NCI-H345 (cell line): Measurements from ENCODE around the gene UBASH3A.

Experiments used
- DNase-seq: peaks from one replicate; lab custom pipeline; 2025; lab: John Stamatoyannopoulos, UW

Gene UBASH3A

DNA sequence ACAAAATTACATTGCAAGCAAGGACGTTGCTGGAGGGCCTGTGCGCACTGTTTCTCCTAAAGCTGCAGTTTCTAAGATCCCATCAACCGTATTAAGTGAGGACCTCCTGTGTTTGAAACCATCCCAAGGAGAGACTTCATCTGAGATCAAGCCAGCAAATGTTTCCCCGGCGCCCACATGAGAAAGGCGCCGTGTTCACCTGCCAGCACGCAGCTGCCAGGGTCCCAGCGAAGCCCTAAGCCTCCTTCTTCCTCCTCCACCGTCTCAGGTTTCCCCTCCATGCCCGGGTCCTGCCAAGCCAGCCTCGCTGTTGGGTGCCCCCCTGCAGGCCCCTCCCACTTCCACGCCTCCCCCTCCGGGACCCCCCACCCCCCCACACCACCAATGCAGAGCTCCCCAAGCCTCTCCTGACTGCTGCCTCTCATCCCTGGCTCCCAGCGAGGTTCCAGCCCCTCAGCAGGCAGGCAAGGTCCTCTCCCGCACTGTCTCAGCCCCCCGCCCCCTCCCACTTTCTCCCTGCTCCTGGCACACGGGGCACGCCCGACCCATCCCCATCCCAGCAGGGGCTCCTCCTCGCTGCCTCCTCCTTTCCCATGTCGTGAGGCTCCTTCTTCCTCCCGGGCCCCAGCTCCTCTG, 28.7 kb upstream of the UBASH3A start:
- no peak for DNase-seq

DNA sequence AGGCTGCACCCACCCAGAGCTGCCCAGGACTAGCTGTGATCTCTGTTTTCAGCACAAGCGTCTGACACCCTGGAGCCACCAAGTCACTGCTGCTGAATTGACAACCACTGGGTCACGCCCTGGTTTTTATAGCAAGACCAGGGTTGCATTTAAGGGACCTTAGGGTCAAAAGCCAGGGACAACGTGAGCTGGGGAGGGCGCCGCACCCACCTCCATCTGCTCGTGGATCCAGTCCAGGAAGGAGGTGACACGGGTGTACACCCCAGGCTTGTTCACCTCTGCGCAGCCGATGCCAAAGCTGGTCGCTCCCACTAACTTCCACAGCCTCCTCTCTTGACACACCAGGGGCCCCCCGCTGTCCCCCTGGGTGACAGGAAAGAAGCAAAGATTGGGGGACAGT, 28.2 kb upstream of the UBASH3A start:
- DNase-seq = no peak

DNA sequence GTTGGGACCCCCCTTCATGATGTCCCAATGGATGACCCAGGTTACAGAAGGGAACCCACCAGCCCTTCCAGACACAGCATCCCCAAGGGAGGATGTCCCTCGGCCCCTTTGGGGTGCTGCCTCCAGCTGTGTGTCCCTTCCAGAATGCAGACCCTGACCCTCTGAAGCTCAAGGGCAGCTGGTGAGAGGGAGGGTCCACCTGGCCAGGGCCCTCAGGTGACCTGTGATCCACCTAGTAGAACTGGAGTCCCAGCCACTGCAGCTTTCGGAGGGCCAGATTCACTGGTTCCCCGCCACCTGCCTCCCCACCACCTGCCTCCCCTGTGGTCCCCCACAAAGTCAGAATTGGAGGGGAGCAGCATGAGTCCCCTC, 27.8 kb upstream of the UBASH3A start:
- DNase-seq = no peak

DNA sequence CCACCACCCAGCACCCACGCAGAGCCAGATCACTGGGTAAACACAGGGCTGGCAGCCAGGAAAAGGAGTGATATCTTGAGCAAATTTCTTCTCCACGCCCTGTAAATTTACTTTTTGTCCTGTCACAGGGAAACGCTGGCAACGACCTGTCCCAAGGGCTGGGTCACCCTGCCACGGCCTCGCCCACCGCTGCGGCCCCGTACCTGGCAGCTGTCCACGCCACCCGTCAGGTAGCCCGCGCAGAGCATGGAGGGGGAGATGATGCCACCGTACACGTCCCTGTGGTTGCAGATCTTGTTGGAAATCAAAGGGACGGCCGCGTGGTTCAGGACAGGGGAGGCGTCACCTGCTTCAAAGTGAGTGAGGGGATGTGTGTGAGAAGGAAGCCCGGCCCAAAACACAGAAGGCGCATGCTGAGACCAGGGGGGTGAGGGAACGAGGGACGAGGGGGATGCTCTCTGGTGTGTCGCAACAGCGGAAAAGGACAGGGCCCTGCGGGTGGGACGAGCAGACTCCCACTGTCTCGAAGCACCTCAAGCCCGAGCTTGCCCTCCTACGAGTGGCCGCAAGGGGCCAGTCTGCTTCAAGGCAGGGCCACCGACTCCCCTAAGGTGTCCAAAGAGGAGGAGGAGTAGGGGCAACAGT, 27.2 kb upstream of the UBASH3A start:
- no peak for DNase-seq

DNA sequence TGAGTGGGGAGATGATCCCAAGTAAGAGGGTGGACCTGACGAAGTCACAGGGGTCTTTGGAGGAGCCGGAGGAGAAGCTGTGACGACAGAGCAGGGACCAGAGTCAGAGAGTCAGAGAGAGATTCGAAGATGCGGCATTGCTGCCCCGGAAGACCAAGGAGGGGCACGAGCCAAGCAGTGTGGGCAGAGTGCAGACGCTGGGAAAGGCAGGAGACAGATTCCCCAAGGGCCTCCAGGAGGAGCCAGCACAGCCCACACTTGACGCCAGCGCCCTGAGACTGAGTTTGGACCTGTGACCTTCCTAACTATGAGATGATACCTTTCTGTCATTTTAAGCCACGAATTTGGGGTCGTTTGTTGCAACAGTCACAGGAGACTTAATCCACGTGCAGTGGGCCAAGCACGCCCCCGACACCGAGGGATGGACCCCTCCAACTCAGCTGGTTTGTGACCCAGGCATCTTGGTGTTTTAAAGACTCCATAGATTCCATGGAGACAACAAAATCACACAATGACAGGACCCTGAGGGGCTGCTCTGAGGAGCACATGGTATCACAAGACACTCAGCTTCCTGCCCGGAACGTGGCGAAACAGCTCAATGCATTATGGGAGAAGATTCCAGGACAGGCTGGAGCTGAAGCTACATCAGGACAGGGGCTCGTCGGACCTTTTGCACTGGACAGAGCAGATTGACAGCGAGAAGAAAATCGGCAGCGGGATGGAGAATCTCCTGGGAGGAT, 26.3 kb upstream of the UBASH3A start:
- no peak for DNase-seq

DNA sequence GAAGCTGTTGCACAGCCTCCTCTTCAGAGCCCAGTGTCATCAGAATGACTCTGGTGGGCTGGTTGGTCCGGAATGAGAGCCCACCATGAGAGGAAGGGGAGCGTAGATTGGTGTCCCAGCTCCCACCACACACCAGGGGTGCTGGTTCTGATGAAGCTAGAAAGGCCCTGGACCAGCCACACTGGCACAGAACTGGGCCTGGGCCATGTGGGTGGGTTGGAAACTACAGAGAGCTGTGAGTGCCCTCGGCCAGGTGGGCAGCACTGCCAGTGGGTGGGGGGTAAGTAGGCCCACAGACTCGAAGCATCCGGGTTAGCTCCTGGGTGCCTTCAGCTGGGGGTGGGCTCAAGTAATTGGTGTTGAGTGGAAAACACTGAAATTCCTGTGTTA, 25.8 kb upstream of the UBASH3A start:
- no peak for DNase-seq

DNA sequence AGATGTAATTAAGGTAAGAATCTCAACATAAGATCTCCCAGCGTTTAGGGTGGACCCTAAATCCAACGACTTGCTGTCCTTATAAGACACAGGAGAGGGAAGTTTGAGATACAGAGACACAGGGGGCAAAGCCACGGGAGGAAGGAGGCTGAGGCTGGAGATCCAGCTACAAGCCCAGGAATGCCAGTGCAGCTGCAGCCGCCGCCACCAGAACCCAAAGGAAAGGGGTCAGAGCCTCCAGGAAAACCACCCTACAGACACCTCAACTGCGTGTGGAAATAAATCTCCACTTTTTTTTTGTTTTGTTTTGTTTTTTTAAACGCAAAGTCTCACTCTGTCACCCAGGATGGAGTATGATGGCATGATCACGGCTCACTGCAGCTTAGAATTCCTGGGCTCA, 25.3 kb upstream of the UBASH3A start:
- no peak for DNase-seq

DNA sequence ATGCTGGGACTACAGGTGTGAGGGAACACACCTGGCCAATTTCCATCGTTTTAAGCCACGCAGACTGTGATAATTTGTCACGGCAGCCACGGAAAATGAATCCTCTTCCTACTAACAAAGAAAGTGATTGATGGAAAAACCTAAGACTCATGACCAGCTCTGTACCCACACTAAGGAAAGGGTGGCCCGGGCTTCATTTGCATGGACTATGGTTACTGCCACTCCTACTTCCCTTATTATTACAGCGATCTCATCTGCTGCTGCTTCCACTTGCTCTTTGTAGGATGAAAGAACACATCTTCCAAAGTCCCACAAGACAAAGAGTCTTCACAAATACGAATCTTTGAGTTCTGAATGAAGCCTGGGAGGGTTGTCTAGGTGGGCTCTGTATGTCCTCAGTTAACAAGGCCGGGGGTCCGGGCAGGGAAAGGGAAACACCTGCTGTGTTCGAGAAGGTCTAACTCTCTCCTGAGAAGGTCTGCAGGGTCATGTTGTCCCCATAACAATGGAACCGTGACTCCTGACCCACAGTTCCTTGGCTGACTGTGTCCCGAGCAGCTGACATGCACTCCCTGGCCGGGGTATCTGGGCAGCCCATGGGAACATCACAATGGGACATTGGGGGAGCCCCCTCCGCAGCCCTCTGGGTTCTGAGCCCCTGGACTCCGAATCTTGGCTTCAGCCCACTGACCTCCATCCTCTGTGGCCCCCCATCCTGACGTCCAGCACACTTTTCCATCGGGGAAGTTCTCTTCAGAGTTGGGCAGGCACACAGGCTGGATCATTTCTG, 24.1 kb upstream of the UBASH3A start:
- no peak for DNase-seq

DNA sequence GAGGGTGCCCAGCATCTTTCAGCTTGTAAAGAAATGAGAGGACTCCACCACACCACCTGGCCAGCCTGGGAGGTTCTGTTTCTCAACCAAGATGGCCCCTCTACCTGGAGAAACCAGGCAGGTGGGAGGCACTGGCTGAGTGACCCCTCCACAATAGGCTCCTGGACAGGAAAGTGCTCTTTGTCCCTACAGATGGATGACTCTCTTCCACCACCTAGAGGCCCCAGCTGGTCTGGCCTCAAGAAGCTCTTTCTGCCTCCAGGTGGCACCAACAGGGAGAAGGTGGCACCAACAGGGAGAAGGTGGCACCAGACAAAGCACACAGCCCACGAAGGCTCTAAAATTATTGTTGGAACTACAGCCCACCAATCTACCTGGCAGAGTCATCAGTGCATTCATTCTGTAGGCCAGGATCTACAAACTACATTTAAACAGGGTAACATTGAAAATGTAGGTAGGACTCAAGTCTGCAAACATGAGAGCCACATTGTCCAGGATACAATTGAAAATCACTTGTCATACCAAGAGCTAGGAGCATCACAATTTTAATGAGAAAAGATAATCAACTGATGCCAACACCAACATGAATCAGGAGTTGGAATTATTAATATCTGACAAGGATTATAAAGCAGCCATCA, 22.2 kb upstream of the UBASH3A start:
- DNase-seq = peak; percentile 68

DNA sequence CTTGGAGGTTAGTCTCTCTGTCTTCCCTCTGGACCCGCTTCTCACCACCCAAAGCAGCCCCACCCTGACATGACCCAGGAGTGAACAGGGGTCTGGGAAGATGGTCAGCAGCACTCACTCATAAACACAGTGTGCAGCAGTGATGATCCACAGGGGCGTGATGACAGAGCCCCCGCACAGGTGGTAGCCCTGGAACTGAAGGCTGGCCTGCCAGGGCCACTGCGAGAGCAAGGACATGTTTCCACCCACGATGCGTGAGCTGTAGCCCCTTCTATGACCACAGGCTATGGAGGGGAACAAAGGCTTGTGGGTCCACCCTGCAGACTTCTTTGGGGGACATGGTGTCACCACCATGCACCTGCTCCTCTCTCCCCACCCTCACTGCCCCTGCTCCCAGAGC, 20.8 kb upstream of the UBASH3A start:
- no peak for DNase-seq

DNA sequence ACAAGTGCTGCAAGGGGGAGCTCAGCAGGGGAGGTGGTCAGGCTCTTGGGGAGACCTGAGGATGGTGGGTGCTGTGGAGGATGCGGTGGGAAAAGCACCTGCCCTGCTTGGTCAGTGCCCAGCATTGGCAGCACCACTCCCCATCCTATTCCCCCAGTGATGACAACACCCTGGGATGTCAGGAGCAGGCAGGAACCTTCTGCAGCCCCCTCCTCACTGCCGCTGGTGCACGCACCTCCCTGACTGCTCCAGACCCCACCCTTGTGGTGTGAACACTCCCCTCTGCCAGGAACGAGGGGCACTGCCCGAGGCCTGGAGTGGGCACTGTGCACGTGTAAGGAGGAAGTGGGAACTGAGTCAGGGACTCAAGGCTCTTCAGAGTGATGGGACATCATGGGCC, 20.4 kb upstream of the UBASH3A start:
- no peak for DNase-seq

DNA sequence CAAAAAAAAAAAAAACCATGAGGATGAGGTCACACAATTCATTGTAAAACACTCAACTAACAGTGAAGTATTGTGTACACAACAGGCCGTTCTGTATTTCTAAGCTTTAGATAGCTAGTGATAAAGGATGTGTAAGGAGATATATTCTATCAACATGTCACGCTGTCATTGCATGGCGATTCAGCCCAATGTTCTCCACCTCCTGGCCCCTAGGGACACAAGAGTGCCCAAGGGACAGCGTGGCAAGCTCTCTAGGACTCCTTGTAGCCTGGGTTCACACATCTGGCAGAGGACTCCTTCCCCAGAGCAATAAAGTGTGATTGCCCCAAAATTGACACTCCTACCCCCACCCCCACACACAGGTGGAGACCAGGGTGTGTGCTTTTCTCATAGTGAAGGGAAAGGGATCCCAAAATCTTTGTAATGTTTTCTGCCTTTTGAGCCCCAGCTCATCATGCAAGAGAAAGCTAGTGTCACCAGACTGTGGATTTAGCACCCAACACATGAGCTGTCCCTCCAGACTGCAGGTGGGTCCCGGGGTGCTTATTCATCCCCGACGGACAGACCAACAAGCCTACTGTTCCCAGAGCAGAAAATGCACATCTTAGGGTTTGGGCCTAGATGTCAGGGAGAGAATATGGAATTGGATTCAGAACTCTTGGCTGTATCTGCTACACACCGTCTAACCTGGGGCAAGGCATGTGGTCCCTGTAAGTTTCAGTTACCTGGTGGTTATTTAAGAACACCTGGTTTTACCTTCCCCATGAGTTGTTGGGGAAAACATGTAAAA, 19.4 kb upstream of the UBASH3A start:
- DNase-seq = peak; percentile 77

DNA sequence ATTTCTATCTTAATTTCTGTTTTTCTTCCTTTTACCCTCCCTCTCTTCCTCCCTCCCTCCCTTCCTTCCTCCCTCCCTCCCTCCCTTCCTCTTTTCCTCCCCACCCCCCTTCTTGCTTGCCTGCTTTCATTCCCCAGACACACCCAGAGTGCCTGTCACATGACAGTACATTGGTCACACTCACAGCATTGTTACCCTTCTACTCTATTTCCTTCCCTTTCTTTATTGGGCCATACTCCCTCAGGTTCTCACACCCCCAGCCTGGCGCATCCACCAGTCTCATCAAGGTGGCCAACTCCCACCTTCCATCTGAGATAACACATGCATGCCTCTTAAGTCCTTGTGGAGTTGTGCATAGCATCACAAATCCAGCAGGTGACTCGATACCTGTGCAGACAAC, 18.7 kb upstream of the UBASH3A start:
- DNase-seq = no peak

DNA sequence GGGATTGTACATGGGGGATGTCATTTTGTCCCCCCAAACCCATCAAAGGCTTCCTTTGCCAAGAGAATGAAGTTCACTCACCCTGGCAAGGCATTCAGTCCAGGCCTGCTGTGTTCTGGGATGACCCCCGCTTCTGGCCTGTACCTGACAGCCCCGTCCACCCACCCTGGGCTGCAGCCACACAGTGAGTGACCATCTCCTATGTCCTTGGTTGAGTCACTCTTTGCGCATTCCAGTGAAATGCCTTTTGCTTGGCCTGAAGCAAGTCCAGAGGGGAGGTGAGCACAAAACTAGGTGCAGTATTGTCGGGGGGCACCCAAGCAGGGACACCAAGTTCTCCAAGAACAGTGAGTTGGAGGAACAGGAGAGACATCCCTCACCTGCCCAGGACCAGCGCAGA, 18.1 kb upstream of the UBASH3A start:
- DNase-seq = no peak

DNA sequence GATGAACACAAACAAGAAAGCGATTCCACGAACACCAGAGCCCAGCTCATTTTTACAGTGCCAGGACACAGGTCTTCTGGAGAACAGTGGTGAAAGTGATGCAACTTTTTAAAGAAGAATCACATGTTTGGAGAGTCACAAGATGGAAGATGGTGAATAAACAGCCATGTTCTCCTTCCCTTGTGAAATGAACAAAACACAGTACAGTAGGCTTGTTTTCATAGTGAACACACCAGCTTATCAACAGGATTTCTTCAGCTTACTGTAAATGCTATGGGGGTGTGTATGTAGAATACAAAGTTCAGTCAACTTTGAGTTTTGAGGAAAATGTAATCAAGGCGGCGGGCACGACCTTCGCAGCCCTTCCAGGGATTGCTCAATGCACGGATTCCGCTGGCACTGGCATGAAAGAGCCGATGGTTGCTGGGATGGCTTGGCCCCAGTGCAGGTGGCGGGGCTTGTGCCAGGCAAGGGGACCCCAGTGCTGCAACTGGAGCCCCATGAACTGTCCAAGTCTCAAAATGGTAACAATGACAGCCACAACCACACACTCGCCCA, 17.6 kb upstream of the UBASH3A start:
- DNase-seq = no peak

DNA sequence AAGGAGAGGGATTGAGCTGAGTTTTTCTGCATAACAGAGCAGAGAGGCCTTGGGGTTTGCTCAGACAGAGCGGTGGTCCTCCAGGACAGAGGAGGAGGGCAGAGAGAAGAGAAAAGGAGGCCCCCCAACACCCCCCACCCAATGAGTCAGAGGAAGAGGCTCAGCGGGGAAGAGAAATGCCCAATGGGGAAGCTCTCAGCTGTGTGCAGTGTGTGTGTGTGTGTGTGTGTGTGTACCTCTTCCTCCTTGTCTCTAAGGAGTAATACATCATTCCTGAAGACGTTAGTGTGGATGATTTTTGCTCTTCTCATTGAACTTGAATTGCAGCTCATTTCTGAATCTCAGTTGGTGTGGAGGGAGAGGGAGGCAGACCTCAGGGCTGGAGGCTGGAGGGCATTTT, 16.5 kb upstream of the UBASH3A start:
- no peak for DNase-seq

DNA sequence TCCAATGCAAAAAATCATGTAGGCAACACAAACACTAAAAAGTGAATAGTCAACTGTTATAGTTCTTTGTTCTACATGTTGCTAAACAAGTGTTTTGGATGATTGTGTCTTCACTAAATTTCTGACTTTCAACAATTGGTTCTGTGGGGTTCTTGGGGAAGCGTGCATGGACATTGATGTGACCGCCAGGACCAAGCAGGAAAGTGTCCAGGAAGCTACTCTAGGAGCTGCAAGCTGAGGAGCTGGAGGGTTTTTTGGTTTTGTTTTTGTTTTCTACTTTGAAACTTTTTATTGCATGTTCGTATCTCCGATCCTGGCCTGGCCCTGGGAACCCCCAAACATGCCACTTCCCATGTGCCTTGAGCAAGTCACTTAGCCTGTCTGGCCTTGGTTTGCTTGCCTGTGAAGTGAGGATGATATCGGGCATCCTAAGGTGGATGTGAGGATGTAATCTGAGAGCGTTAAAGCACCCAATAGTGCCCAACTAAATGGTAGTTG, 15.8 kb upstream of the UBASH3A start:
- DNase-seq = no peak

DNA sequence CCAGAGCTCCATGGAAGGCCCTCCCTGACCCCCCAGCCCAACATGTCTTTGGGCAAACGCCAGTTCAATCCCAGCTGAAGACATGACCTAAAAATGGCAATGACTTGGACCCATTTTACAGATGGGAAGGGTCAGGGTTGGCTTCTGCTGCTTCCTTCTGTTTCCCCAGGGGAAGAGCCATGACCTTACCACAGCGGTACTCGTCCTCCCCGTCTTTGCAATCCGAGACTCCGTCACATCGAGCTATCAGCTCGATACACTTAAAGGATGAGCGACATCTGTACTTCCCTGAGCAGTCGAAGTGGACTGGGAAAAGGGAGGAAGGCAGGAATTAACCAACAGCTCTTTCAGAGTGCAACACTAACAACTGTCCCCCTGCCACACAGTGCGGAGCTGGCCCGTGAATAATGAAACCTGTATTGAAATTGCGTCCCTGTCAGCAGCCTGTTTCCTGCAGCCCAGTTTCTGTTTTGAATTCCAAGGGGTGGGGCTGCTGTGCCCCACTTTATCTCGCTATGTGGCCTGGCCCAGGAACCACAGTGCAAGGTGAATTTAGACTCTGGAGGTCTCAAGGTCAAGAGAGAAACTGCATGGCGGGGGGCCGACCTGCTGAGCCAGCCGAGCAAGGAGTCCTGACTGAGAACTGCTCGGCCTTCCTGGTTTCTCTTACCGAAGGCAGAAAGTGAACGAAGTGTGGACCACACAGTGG, 14.8 kb upstream of the UBASH3A start:
- DNase-seq = no peak

DNA sequence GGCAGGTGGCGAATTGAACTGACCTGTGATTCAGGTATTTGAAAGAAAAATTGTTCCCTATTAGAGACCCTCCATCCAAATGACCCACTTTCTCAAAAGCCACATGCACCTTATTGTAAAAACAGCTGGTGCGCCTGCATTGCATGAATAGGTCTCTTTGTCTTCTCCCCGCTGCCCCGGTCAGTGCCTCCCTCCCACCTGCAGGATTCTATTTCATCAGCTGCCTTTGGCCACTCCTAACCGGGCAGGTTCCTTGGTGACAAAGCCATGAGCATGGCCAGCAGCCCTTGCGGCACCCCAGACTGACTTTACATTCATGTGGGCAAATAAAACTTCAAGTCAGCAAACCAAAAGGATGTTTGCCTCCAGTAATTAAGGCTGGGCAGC, 14.3 kb upstream of the UBASH3A start:
- peak; percentile 23 for DNase-seq

DNA sequence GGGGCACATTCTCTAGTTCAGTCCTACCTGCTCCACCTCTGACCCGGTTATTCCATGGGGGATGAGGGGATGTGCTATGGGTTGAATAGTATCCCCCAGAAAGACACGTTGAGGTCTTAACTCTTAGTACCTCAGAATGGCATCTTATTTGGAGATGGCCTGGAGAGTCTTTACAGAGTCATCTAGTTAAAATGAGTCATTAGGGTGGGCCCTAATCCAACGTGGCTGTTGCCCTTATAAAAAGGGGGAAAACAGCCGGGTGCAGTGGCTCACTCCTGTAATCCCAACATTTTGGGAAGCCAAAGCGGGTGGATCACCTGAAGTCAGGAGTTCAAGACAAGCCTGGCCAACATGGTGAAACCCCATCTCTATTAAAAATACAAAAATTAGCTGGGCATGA, 13.5 kb upstream of the UBASH3A start:
- DNase-seq = no peak
